Activated CD4-positive, alpha-beta T cell treated with anti-CD3 and anti-CD28 coated beads, Interleukin-2, amount 50 U/mL, for 24 hours (primary cell): ENCODE data around the gene GNG7.
"Not testable (repeated sequence)": the region's sequence is repeated elsewhere in the genome, so short reads cannot be mapped to it uniquely, and the experiment has no call there.

Source experiments
- DNase-seq, 2 donors: peaks; one replicate each; pipeline ENCODE4 v3.0.0-alpha.2; 2020; ENCODE audit warnings: low read depth in 1 of 2, low spot score in 1 of 2

GNG7 gene

GRCh38 chr19:2475702-2476450 is 226.6 kb downstream of the GNG7 start, which contains the start of gene GADD45B:
Gene GADD45B, plus strand, starts transcription at chr19:2476127. Its CDS starts 232 bp downstream, at chr19:2476359.
- peak; percentile 95 to 96 for DNase-seq

DNA sequence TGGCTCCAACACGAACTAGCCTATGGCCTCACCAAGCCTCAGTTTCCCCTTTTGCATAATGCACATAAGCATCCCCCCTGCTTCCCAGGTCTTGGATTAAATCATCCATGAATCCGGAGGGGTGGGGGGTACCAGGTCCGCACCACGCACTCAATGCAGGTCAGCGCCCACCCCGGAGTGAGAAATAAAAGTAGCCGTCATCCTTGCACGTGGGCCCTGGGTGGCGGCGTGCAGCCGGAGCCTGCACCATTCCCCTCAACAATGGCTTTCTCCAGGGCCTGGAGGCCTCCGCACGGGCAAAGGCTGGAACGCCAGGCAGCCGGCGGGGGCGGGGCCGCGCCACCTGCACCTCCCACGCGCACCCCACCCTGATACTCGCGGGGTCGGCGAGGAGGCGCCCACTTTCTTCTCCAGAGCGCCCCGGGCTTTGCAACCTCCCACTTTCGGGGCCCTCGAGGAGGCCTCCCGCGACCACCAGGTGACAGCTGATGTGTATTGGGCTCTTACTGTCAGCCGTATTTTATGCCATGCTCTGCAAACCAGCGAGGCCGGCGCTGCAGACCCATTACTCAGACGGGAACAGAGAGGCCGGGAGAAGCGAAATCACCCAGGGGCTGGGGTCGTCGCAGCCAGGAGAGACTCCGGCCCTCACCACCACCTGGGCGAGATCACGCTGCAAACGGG is 227.3 kb downstream of the GNG7 start:
- DNase-seq, result peak; percentile 58 to 59

GRCh38 chr19:2474232-2475017 is 228.1 kb downstream of the GNG7 start:
- peak; percentile 80 to 87 for DNase-seq

DNA sequence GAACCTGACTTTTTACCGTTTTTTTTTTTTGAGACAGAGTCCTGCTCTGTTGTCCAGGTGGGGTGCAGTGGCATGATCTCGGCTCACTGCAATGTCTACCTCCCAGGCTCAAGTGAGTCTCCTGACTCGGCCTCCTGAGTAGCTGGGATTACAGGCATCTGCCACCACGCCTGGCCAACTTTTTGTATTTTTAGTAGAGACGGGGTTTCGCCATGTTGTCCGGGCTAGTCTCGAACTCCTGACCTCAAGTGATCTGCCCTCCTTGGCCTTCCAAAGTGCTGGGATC is 232.6 kb downstream of the GNG7 start:
- DNase-seq, result not testable (repeated sequence)

GRCh38 chr19:2469102-2469914 is 233.2 kb downstream of the GNG7 start:
- peak in 1 of 2 donors; percentile 33 for DNase-seq

DNA sequence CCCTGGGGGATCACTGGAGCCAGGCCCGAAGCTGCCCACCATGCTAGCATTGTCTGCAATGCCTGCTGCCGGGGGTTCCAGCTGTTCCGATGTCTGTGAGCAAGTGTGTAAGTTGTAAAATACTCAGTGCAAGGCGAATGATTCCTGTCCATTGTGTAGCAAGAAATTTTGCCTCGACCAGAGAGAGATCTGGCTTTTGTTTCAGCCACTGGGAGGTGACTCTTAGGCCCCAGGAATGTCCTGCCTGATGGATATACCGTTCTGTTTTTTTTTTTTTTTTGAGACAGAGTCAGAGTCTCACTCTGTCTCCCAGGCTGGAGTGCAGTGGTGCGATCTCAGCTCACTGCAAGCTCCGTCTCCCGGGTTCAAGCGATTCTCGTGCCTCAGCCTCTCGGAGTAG is 233.9 kb downstream of the GNG7 start:
- no peak for DNase-seq

DNA sequence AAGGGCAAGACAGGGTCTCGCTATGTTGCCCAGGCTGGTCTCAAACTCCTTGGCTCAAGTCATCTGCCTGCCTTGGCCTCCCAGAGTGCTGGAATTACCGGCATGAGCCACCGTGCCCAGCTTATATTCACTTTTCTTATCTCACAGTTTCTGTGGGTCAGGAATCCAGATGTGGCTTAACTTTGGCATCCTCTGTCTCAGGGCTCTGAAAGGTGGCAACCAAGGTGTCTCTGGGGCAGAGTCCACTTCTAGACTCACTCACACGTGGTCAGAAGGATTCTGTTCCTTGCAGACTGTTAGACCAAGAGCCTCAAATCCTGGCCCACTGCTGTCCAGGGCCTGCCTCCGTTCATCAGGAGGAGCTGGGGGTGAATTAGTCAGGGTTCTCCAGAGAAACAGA is 238.1 kb downstream of the GNG7 start:
- no peak for DNase-seq

DNA sequence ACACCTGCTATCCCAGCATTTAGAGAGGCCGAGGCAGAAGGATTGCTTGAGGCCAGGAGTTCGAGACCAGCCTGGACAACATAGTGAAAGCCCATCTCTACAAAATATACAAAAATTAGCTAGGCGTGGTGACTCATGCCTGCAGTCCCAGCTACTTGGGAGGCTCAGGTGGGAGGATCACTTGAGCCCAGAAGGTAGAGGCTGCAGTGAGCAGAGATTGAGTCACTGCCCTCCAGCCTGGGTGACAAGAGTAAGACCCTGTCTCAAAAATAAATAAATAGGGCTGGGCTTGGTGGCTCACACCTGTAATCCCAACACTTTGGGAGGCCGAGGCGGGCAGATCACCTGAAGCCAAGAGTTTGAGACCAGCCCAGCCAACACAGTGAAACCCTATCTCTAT is 238.8 kb downstream of the GNG7 start:
- not testable (repeated sequence) for DNase-seq

- DNase-seq, result no peak
Measured at GRCh38 chr19:2462635-2463421, 239.7 kb downstream of the GNG7 start.

GRCh38 chr19:2461751-2462634 is 240.5 kb downstream of the GNG7 start:
- DNase-seq, result peak; percentile 29 to 45
